ENCODE measurements around the gene TMEM41B. TPM values are rescaled to one million over a fixed set of nuclear protein-coding genes. Genes with fewer than 3 reads are reported as not detected.
"Not testable (repeated sequence)": the region's sequence is repeated elsewhere in the genome, so short reads cannot be mapped to it uniquely, and the experiment has no call there.

TMEM41B gene
- total and polyA plus RNA-seq, 2 of the 4 experiments (the other 2 are of a cell fraction): 20.8 to 21.5 TPM

GRCh38 chr11:9320047-9320446 is 5.7 kb upstream of the TMEM41B start:
- Histone ChIP-seq H4K20me1 (ENCODE audit: insufficient read depth, low read length) (no peaks in the 10 kb centered on the region), H3K4me1 (ENCODE audit: control insufficient read depth, insufficient read depth, low read length) (peaks cover 2% of the 10 kb centered on the region; the same call in 1 of the 2 replicates), H3K4me3 (ENCODE audit: insufficient read depth, low read depth, low read length) (no peak overlapping the region), H2AK5ac (ENCODE audit: low read depth, low read length) (no peak overlapping the region), H2BK20ac (ENCODE audit: low read depth, low read length) (no peak overlapping the region), H3K56ac (ENCODE audit: extremely low read depth, insufficient read depth, low read length) (no peak overlapping the region), H2BK5ac (ENCODE audit: low read depth, low read length, poor library complexity, severe bottlenecking) (no peak overlapping the region), H3K4me2 (ENCODE audit: low read depth, low read length) (no peak overlapping the region), H3K9me3 (ENCODE audit: control insufficient read depth, insufficient read depth, low read length) (no peaks in the 10 kb centered on the region), H3K18ac (ENCODE audit: low read depth, low read length) (no peak overlapping the region), H3K14ac (replicated peaks; ENCODE audit: low read depth, low read length) (no peak overlapping the region), H3K27ac (ENCODE audit: insufficient read depth, low read length) (no peak overlapping the region), H3K36me3 (ENCODE audit: control insufficient read depth, insufficient read depth, low read length) (no peaks in the 10 kb centered on the region), H3K27me3 (ENCODE audit: control insufficient read depth, insufficient read depth, low read length) (no peaks in the 10 kb centered on the region), H3K23ac (ENCODE audit: low read depth, low read length) (no peak overlapping the region), H3K9me1 (ENCODE audit: insufficient read depth, low read length) (peaks cover 2% of the 10 kb centered on the region; the same call in 1 of the 2 replicates), H2BK120ac (ENCODE audit: low read depth, low read length) (no peak overlapping the region), H4K91ac (ENCODE audit: insufficient read depth, low read depth, low read length) (no peak overlapping the region), H2AFZ (replicated peaks; ENCODE audit: low read length, poor library complexity) (no peak overlapping the region), H3K4ac (ENCODE audit: low read depth, low read length) (no peak overlapping the region), H2BK15ac (ENCODE audit: low read depth, low read length) (no peak overlapping the region), H3K9ac (ENCODE audit: low read depth, low read length) (no peak overlapping the region), H3K79me1 (ENCODE audit: low read depth in 1 of 2, low read length in 2 of 2) (peaks cover 0 to 2% of the 10 kb centered on the region in 2 experiments; a peak in 1 of 4 replicates), H2AK9ac (replicated peaks; ENCODE audit: low read depth, low read length, poor library complexity) (no peak overlapping the region), H4K8ac (ENCODE audit: low read depth in 2 of 2, low read length in 2 of 2) (no peak overlapping the region), H4K5ac (ENCODE audit: low read depth, low read length) (no peak overlapping the region)
- POLR2A ChIA-PET (ENCODE audit: unreplicated experiment): interaction anchor here (0.6 kb wide), 1 partner anchor 394 kb away, joined by 3 read pairs; no protein-coding TSS in a partner anchor
- CTCF ChIA-PET: no interaction called here
- dilution Hi-C loops (cut with HindIII; ENCODE audit: low sequenced_read_pairs, unreplicated experiment) (no loop called here), intact Hi-C loops (cut with micrococcal nuclease) (no loop called here), in situ Hi-C loops (cut with MboI; ENCODE audit: low sequenced_read_pairs) (no loop called here)
- no peak for TF ChIP-seq MAFK (IDR thresholded peaks at IDR 0.05; ENCODE audit: low read depth, low read length)
- TF ChIP-seq USF2 (IDR thresholded peaks at IDR 0.05; ENCODE audit: low read depth, low read length): no peak
- WGBS, 2 experiments (ENCODE audit: extremely low coverage in 2 of 2, insufficient read length in 1 of 2): no CpG with 5 or more reads among the region's 3 CpGs
- ATAC-seq (ENCODE audit: low read depth): no peak
- no peak for DNase-seq
- BruUV-seq (replicated peaks): no TSS peak

GRCh38 chr11:9319377-9320001 is 5.1 kb upstream of the TMEM41B start:
- H2BK20ac ChIP-seq (ENCODE audit: low read depth, low read length); H4K8ac ChIP-seq (ENCODE audit: low read depth in 2 of 2, low read length in 2 of 2); H2BK120ac ChIP-seq (ENCODE audit: low read depth, low read length); H3K9ac ChIP-seq (ENCODE audit: low read depth, low read length); H3K27me3 ChIP-seq (ENCODE audit: control insufficient read depth, insufficient read depth, low read length); H4K20me1 ChIP-seq (ENCODE audit: insufficient read depth, low read length); H3K4me3 ChIP-seq (ENCODE audit: insufficient read depth, low read depth, low read length); H3K27ac ChIP-seq (ENCODE audit: insufficient read depth, low read length); H4K5ac ChIP-seq (ENCODE audit: low read depth, low read length); ATAC-seq (ENCODE audit: low read depth); intact Hi-C loops (cut with micrococcal nuclease); H2AK5ac ChIP-seq (ENCODE audit: low read depth, low read length); H3K56ac ChIP-seq (ENCODE audit: extremely low read depth, insufficient read depth, low read length); H3K9me3 ChIP-seq (ENCODE audit: control insufficient read depth, insufficient read depth, low read length); DNase-seq; H3K4me1 ChIP-seq (ENCODE audit: control insufficient read depth, insufficient read depth, low read length); H3K36me3 ChIP-seq (ENCODE audit: control insufficient read depth, insufficient read depth, low read length); H3K18ac ChIP-seq (ENCODE audit: low read depth, low read length); H2AK9ac ChIP-seq (replicated peaks; ENCODE audit: low read depth, low read length, poor library complexity); in situ Hi-C loops (cut with MboI; ENCODE audit: low sequenced_read_pairs); dilution Hi-C loops (cut with HindIII; ENCODE audit: low sequenced_read_pairs, unreplicated experiment); H3K4me2 ChIP-seq (ENCODE audit: low read depth, low read length); H3K9me1 ChIP-seq (ENCODE audit: insufficient read depth, low read length); BruUV-seq (replicated peaks); H3K23ac ChIP-seq (ENCODE audit: low read depth, low read length); CTCF ChIA-PET; H3K4ac ChIP-seq (ENCODE audit: low read depth, low read length); H3K14ac ChIP-seq (replicated peaks; ENCODE audit: low read depth, low read length); H2BK5ac ChIP-seq (ENCODE audit: low read depth, low read length, poor library complexity, severe bottlenecking); H2BK15ac ChIP-seq (ENCODE audit: low read depth, low read length); H4K91ac ChIP-seq (ENCODE audit: insufficient read depth, low read depth, low read length); H3K79me1 ChIP-seq (ENCODE audit: low read depth in 1 of 2, low read length in 2 of 2): not testable (repeated sequence)
- POLR2A ChIA-PET (ENCODE audit: unreplicated experiment): interaction anchor here (0.6 kb wide), 1 partner anchor 395 kb away, joined by 3 read pairs; no protein-coding TSS in a partner anchor
- WGBS, 2 experiments (ENCODE audit: extremely low coverage in 2 of 2, insufficient read length in 1 of 2): no CpG with 5 or more reads among the region's 4 CpGs
- H2AFZ ChIP-seq (replicated peaks; ENCODE audit: low read length, poor library complexity): peak overlapping the region; percentile 51
